Stimulated activated effector memory CD8-positive, alpha-beta T cell treated with anti-CD3 and anti-CD28 coated beads, Interleukin-12 subunit alpha, Interleukin-12 subunit beta, amount 100 ng/mL, for 72 hours (primary cell): Measurements from ENCODE around the gene NOP58.

Experiments used
- ATAC-seq: fragments of 150-1000 bp; cut with Tn5 transposase; 2 replicates; pipeline ENCODE4 v1.10.0; 2021
- DNase-seq, 2 donors: peaks; one replicate each; pipeline ENCODE4 v3.0.0; 2021 to 2022; ENCODE audit warnings: low spot score in 2 of 2
- H3K27ac Mint-ChIP-seq: one replicate; pipeline ENCODE4 v1.8.0; 2022; ENCODE audit warnings: mild to moderate bottlenecking, mixed read lengths
- H3K36me3 Mint-ChIP-seq: one replicate; pipeline ENCODE4 v1.8.0; 2022; ENCODE audit warnings: mild to moderate bottlenecking, mixed read lengths
- H3K4me1 Mint-ChIP-seq: one replicate; pipeline ENCODE4 v1.8.0; 2022; ENCODE audit warnings: mixed read lengths
- H3K4me3 Mint-ChIP-seq: one replicate; pipeline ENCODE4 v1.8.0; 2022; ENCODE audit warnings: mild to moderate bottlenecking, mixed read lengths
- H3K9me3 Mint-ChIP-seq: one replicate; pipeline ENCODE4 v1.8.0; 2022; ENCODE audit warnings: mixed read lengths

Gene NOP58

GRCh38 chr2:202337706-202338346, 72.3 kb downstream of the NOP58 start:
- DNase-seq (no peak), ATAC-seq (no peak)
- H3K9me3 Mint-ChIP-seq: no peaks in the 10 kb centered on the region
- no peaks in the 10 kb centered on the region for H3K36me3 Mint-ChIP-seq
- H3K4me1 Mint-ChIP-seq: no peaks in the 10 kb centered on the region
- no peak overlapping the region for H3K27ac Mint-ChIP-seq
- H3K4me3 Mint-ChIP-seq: no peak overlapping the region

DNA sequence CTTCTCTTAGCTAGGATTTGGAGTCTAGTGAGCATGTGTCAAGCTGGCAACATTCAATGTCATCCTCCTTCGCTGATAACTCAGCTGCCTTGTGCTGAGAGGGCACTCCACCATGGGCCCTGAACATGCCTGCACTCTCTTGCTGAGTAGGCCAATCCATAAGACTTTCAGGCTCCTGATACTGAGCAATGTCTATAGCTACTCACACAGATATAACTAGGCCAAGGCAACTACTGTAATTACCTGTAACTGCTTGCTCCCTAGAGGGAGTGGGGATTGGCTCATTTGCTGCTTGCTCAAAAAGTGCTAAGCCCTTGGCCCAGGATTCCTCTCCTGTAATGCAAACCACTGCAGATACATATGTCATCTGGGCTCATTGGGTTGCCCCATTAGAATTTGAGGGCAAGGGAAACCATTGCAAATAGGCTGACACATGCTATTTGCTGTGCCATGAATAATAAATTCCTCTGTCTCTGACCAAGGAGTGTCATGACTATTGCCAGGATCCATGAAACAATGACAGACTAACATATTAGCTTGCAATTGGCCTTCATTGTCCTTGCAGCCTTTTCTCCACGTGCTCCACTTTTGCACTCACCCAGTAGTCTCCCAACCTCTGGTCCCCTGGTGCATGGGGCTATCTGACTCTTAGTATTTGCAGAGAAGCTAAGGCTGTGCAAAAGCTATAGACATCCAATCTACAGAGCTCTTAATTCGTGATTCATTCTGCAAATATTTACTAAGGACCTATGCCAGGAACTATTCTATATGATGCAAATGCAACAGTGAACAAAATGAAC, 73.7 kb downstream of the NOP58 start:
- Mint-ChIP-seq H3K4me3 (no peak overlapping the region), H3K27ac (no peak overlapping the region), H3K9me3 (no peaks in the 10 kb centered on the region), H3K36me3 (no peaks in the 10 kb centered on the region), H3K4me1 (no peaks in the 10 kb centered on the region)
- ATAC-seq (no peak), DNase-seq (no peak)

DNA sequence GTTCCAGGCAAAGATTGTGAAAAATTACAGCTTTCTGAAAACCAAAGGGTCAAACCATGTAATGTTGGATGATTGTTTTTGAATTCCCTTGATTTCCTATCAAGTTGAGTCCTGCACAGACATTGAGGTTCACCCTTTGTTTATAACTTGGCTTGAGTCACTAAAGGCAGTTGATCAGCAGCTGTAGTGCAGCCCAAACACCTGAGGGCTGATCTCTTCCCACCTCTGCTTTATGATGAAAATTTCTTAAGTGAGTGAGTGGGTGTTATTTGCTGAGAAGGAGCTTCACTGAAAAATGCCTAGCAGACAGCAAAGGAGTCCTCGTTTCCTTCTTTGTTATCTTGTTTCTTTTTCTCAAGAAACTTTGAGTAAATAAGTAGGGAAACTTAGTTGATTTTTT, 78.6 kb downstream of the NOP58 start:
- H3K27ac Mint-ChIP-seq: no peak overlapping the region
- ATAC-seq: no peak

GRCh38 chr2:202346180-202346579, 80.6 kb downstream of the NOP58 start:
- Mint-ChIP-seq H3K4me1 (no peaks in the 10 kb centered on the region), H3K9me3 (no peaks in the 10 kb centered on the region), H3K36me3 (no peaks in the 10 kb centered on the region), H3K27ac (no peak overlapping the region), H3K4me3 (no peak overlapping the region)
- DNase-seq (no peak), ATAC-seq (no peak)

More for the DNA sequence above, 78.6 kb downstream of the NOP58 start:
- DNase-seq: no peak
- no peaks in the 10 kb centered on the region for H3K4me1 Mint-ChIP-seq
- H3K36me3 Mint-ChIP-seq: no peaks in the 10 kb centered on the region
- no peak overlapping the region for H3K4me3 Mint-ChIP-seq
- no peaks in the 10 kb centered on the region for H3K9me3 Mint-ChIP-seq
